ENCODE results near the gene DPAGT1. TPM values are rescaled to one million over a fixed set of nuclear protein-coding genes. Genes with fewer than 3 reads are reported as not detected.

Gene DPAGT1
- total RNA-seq, 2 experiments from 2014 or later = 31.7 to 83.4 TPM

DNA sequence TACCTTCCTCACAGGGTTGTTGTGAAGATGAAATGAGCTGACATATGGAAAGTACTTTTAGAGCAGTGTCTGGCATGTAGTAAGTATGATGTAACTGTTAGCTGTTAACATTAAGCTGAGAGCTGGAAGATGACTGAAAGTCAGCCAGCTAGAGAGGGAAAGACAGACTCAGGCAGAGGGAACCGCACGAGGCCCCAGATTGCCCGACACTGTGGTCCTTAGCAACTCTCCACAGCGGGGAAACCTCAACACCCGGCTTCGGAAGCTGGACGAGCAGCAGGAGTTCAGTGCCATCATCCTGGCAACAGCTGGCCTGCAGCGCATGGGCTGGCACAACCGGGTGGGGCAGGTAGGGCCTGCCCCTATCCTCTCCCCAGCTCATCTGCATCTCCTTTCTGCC lies 10.5 kb downstream of the DPAGT1 start:
- intact Hi-C loops (cut with micrococcal nuclease; ENCODE audit: unreplicated experiment) = no loop called here
- CTCF ChIA-PET (ENCODE audit: unreplicated experiment) = interaction anchor here (1.2 kb wide), 1 partner anchor 33 kb away, joined by 3 read pairs; no protein-coding TSS in a partner anchor
- Histone ChIP-seq H2AFZ (ENCODE audit: low read length) (no peak overlapping the region), H3K27ac (ENCODE audit: low read depth, low read length, poor library complexity, severe bottlenecking) (peak overlapping the region; percentile 79), H3K9me2 (ENCODE audit: insufficient read depth, low read length) (no peaks in the 10 kb centered on the region), H3K4me3 (ENCODE audit: low read depth, low read length, poor library complexity, severe bottlenecking) (peak overlapping the region; percentile 81), H3K36me3 (ENCODE audit: insufficient read depth, low read length) (peaks cover 49% of the 10 kb centered on the region), H4K20me1 (ENCODE audit: insufficient read depth, low read length) (peaks cover 23% of the 10 kb centered on the region), H3K4me2 (ENCODE audit: low read length) (peak overlapping the region; percentile 79), H3K9me3 (ENCODE audit: low read length) (no peaks in the 10 kb centered on the region), H3K4me1 (ENCODE audit: insufficient read depth, low read length, poor library complexity, severe bottlenecking) (peaks cover 56% of the 10 kb centered on the region), H3K79me2 (ENCODE audit: insufficient read depth, low read depth, low read length) (peaks cover 34% of the 10 kb centered on the region)
- no peak for DNase-seq (ENCODE audit: low spot score)
- TF ChIP-seq EZH2phosphoT487 (IDR thresholded peaks at IDR 0.05; ENCODE audit: borderline replicate concordance, low read depth, low read length) (no peak), CTCF (conservative IDR thresholded peaks at IDR 0.05; ENCODE audit: low read length) (no peak)
- POLR2A ChIA-PET = interaction anchor here (0.6 to 0.9 kb wide), 2 partner anchors 56 to 75 kb away, joined by 5 read pairs; no protein-coding TSS in a partner anchor
- BruUV-seq (replicated peaks) = no TSS peak

DNA sequence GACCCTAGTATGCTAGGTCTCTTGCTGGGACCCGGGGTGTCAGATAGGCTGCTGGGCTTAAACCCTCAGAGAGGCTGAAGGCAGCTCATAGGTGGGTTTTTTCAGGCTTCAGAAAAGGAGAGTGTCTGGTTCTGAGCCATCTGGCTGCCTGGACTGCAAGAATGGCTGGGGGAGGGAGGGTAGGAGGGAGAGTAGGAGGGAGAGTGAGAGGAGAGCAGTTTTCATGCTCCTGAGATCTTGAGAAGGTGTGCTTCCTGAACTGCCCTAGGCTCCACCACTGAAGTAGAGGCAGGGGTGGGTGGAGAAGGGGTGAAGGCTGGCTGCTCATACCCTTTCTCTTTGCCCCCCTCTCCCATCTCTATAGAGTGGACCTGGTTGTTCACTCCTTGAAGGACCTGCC lies 12.3 kb downstream of the DPAGT1 start:
- peaks cover 31% of the 10 kb centered on the region for H3K79me2 ChIP-seq (ENCODE audit: insufficient read depth, low read depth, low read length)
- H3K4me1 ChIP-seq (ENCODE audit: insufficient read depth, low read length, poor library complexity, severe bottlenecking) = peaks cover 58% of the 10 kb centered on the region
- H3K9me2 ChIP-seq (ENCODE audit: insufficient read depth, low read length) = no peaks in the 10 kb centered on the region
- BruUV-seq (replicated peaks) = no TSS peak
- no peak overlapping the region for H2AFZ ChIP-seq (ENCODE audit: low read length)
- POLR2A ChIA-PET = interaction anchor here (0.6 to 0.9 kb wide), 3 partner anchors 13 to 287 kb away, joined by 3 to 5 read pairs (median 3); partner anchors contain the start of gene DPAGT1
- no peak for DNase-seq (ENCODE audit: low spot score)
- no peak overlapping the region for H3K4me3 ChIP-seq (ENCODE audit: low read depth, low read length, poor library complexity, severe bottlenecking)
- no peak overlapping the region for H3K4me2 ChIP-seq (ENCODE audit: low read length)
- no peak overlapping the region for H3K27ac ChIP-seq (ENCODE audit: low read depth, low read length, poor library complexity, severe bottlenecking)
- H3K9me3 ChIP-seq (ENCODE audit: low read length) = no peaks in the 10 kb centered on the region
- H4K20me1 ChIP-seq (ENCODE audit: insufficient read depth, low read length) = peaks cover 22% of the 10 kb centered on the region
- peaks cover 36% of the 10 kb centered on the region for H3K36me3 ChIP-seq (ENCODE audit: insufficient read depth, low read length)
- intact Hi-C loops (cut with micrococcal nuclease; ENCODE audit: unreplicated experiment) = no loop called here
- no peak for TF ChIP-seq CTCF (conservative IDR thresholded peaks at IDR 0.05; ENCODE audit: low read length)
- TF ChIP-seq EZH2phosphoT487 (IDR thresholded peaks at IDR 0.05; ENCODE audit: borderline replicate concordance, low read depth, low read length) = no peak
- CTCF ChIA-PET (ENCODE audit: unreplicated experiment) = no interaction called here

DNA sequence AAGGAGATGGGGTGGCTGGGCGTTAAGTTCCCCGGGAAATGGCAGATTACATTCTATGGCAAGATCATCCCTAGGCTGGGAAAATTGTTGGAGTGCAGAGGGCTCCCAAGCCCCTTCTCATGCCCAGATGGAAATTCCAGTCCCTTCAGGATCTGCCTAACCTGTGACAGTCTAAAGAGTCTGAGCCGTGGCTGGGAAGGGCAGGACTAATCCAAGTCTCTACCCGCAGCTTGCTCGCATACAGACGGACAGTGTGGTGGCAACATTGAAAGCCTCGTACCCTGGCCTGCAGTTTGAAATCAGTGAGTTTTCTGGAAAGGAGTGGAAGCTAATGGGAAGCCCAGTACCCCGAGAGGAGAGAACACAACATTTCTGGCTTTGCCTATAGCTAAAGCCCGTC lies 13.2 kb downstream of the DPAGT1 start:
- no peak overlapping the region for H3K4me2 ChIP-seq (ENCODE audit: low read length)
- intact Hi-C loops (cut with micrococcal nuclease; ENCODE audit: unreplicated experiment) = no loop called here
- H2AFZ ChIP-seq (ENCODE audit: low read length) = no peak overlapping the region
- peaks cover 13% of the 10 kb centered on the region for H4K20me1 ChIP-seq (ENCODE audit: insufficient read depth, low read length)
- H3K9me3 ChIP-seq (ENCODE audit: low read length) = no peaks in the 10 kb centered on the region
- no TSS peak for BruUV-seq (replicated peaks)
- no peak overlapping the region for H3K4me3 ChIP-seq (ENCODE audit: low read depth, low read length, poor library complexity, severe bottlenecking)
- DNase-seq (ENCODE audit: low spot score) = no peak
- TF ChIP-seq EZH2phosphoT487 (IDR thresholded peaks at IDR 0.05; ENCODE audit: borderline replicate concordance, low read depth, low read length) (no peak), CTCF (conservative IDR thresholded peaks at IDR 0.05; ENCODE audit: low read length) (no peak)
- ChIA-PET POLR2A (interaction anchor here (0.6 to 0.9 kb wide), 3 partner anchors 14 to 286 kb away, joined by 3 to 5 read pairs (median 3); partner anchors contain the start of gene DPAGT1), CTCF (ENCODE audit: unreplicated experiment) (no interaction called here)
- peaks cover 26% of the 10 kb centered on the region for H3K36me3 ChIP-seq (ENCODE audit: insufficient read depth, low read length)
- peaks cover 22% of the 10 kb centered on the region for H3K79me2 ChIP-seq (ENCODE audit: insufficient read depth, low read depth, low read length)
- H3K4me1 ChIP-seq (ENCODE audit: insufficient read depth, low read length, poor library complexity, severe bottlenecking) = peaks cover 61% of the 10 kb centered on the region
- no peak overlapping the region for H3K27ac ChIP-seq (ENCODE audit: low read depth, low read length, poor library complexity, severe bottlenecking)
- H3K9me2 ChIP-seq (ENCODE audit: insufficient read depth, low read length) = no peaks in the 10 kb centered on the region
